GM08714 (cell line): ENCODE data around the gene ARRB1.
"Not testable (repeated sequence)": the region's sequence is repeated elsewhere in the genome, so short reads cannot be mapped to it uniquely, and the experiment has no call there.

Experiments
- H3K4me3 ChIP-seq: fragments of 200-500 bp; sonication (Bioruptor generic); 2 replicates; pipeline ENCODE4 v1.5.1; 2014; ENCODE audit warnings: mild to moderate bottlenecking, low read length, inconsistent platforms
- ZNF274 ChIP-seq: IDR thresholded peaks from 2 replicates; pipeline ENCODE4 v1.6.1; 2012; ENCODE audit warnings: mild to moderate bottlenecking, low read depth, low read length

ARRB1 gene

GRCh38 chr11:75380245-75380644 is 28.8 kb upstream of the ARRB1 start:
- TF ChIP-seq ZNF274, result no peak
- H3K4me3 ChIP-seq, result no peak overlapping the region

GRCh38 chr11:75378776-75379175 is 27.3 kb upstream of the ARRB1 start:
- not testable (repeated sequence) for H3K4me3 ChIP-seq

- no peak overlapping the region for H3K4me3 ChIP-seq
- no peak for TF ChIP-seq ZNF274
Measured at GRCh38 chr11:75376175-75376574, 24.7 kb upstream of the ARRB1 start.

GRCh38 chr11:75375626-75376025 is 24.2 kb upstream of the ARRB1 start:
- no peak for TF ChIP-seq ZNF274
- H3K4me3 ChIP-seq, result no peak overlapping the region

GRCh38 chr11:75374646-75375045 is 23.2 kb upstream of the ARRB1 start:
- no peak for TF ChIP-seq ZNF274
- no peak overlapping the region for H3K4me3 ChIP-seq

GRCh38 chr11:75373201-75373600 is 21.7 kb upstream of the ARRB1 start:
- no peak overlapping the region for H3K4me3 ChIP-seq
- no peak for TF ChIP-seq ZNF274

- no peak overlapping the region for H3K4me3 ChIP-seq
- no peak for TF ChIP-seq ZNF274
Measured at GRCh38 chr11:75371949-75372876, 20.8 kb upstream of the ARRB1 start.

- TF ChIP-seq ZNF274, result no peak
- no peak overlapping the region for H3K4me3 ChIP-seq
Measured at GRCh38 chr11:75369560-75370255, 18.2 kb upstream of the ARRB1 start.

- not testable (repeated sequence) for H3K4me3 ChIP-seq
Measured at GRCh38 chr11:75366826-75367225, 15.4 kb upstream of the ARRB1 start.

GRCh38 chr11:75365711-75366181 is 14.3 kb upstream of the ARRB1 start:
- TF ChIP-seq ZNF274, result no peak
- no peak overlapping the region for H3K4me3 ChIP-seq

- H3K4me3 ChIP-seq, result not testable (repeated sequence)
Measured at GRCh38 chr11:75362285-75362684, 10.8 kb upstream of the ARRB1 start.

- no peak overlapping the region for H3K4me3 ChIP-seq
- TF ChIP-seq ZNF274, result no peak
Measured at GRCh38 chr11:75356613-75357012, 5.2 kb upstream of the ARRB1 start.

GRCh38 chr11:75355051-75355450 is 3.6 kb upstream of the ARRB1 start:
- no peak overlapping the region for H3K4me3 ChIP-seq

GRCh38 chr11:75352588-75353206 is 1.2 kb upstream of the ARRB1 start:
- no peak overlapping the region; the same call in 1 of the 2 replicates for H3K4me3 ChIP-seq
- TF ChIP-seq ZNF274, result no peak

More at GRCh38 chr11:75355051-75355450, 3.6 kb upstream of the ARRB1 start:
- TF ChIP-seq ZNF274, result no peak
